CD4-positive, alpha-beta T cell (primary cell): ENCODE data around the gene DESI1. TPM values are rescaled to one million over a fixed set of nuclear protein-coding genes. Genes with fewer than 3 reads are reported as not detected.
"Not testable (repeated sequence)": the region's sequence is repeated elsewhere in the genome, so short reads cannot be mapped to it uniquely, and the experiment has no call there.

ENCODE experiments used
- ATAC-seq: fragments of 200-7000 bp; cut with Tn5 transposase; one replicate; pipeline ENCODE4 v1.10.0; 2022; ENCODE audit warnings: mild to moderate bottlenecking; ENCODE audit not compliant: poor library complexity
- CTCF ChIA-PET: fragments of 350-600 bp; sonication (Branson Sonifier 250); formaldehyde crosslinking; loops from one replicate; lab custom pipeline; 2021; ENCODE audit warnings: antibody characterized with exemption, inconsistent platforms; lab: Charles Lee
- POLR2A ChIA-PET: fragments of 350-600 bp; sonication (Branson Sonifier 250); formaldehyde crosslinking; loops from one replicate; lab custom pipeline; 2021; ENCODE audit warnings: antibody characterized with exemption, inconsistent platforms; lab: Charles Lee
- DNase-seq, 14 experiments: peaks; one replicate each; pipeline ENCODE4 v3.0.0-alpha.2; 2013 to 2020; ENCODE audit warnings: mixed read lengths in 2 of 14
- H3K27ac ChIP-seq, 2 donors: one replicate each; pipeline versions ENCODE4 v1.5.1 to v1.7.0; 2013; ENCODE audit warnings: low read length in 2 of 2, low read depth in 1 of 2, mild to moderate bottlenecking in 1 of 2
- H3K27me3 ChIP-seq, 2 experiments: 1 replicate in 1 of 2; 2 replicates in 1 of 2; pipeline versions ENCODE4 v1.6.1 to v1.7.0; 2013; ENCODE audit warnings: low read length in 2 of 2, control low read depth in 1 of 2, mild to moderate bottlenecking in 1 of 2, moderate library complexity in 1 of 2; ENCODE audit not compliant: insufficient read depth in 2 of 2, control insufficient read depth in 1 of 2
- H3K36me3 ChIP-seq: one replicate; pipeline ENCODE4 v1.6.1; 2013; ENCODE audit warnings: low read length, control low read depth; ENCODE audit not compliant: insufficient read depth
- H3K4me1 ChIP-seq: one replicate; pipeline ENCODE4 v1.6.1; 2013; ENCODE audit warnings: low read length, control low read depth; ENCODE audit not compliant: insufficient read depth
- H3K4me3 ChIP-seq: one replicate; pipeline ENCODE4 v1.5.1; 2013; ENCODE audit warnings: mild to moderate bottlenecking, low read length, moderate library complexity
- H3K9me3 ChIP-seq, 2 experiments: 1 replicate in 1 of 2; 2 replicates in 1 of 2; pipeline versions ENCODE4 v1.6.1 to v1.7.0; 2013; ENCODE audit warnings: low read length in 2 of 2, mild to moderate bottlenecking in 2 of 2, control low read depth in 1 of 2, moderate library complexity in 1 of 2; ENCODE audit not compliant: control insufficient read depth in 1 of 2, insufficient read depth in 1 of 2
- H3K27ac Mint-ChIP-seq: one replicate; pipeline ENCODE4 v1.8.0; 2020; ENCODE audit warnings: mixed read lengths
- H3K27me3 Mint-ChIP-seq: one replicate; pipeline ENCODE4 v1.8.0; 2021; ENCODE audit warnings: mixed read lengths
- H3K36me3 Mint-ChIP-seq: one replicate; pipeline ENCODE4 v1.8.0; 2021; ENCODE audit warnings: low read depth, mixed read lengths
- H3K4me1 Mint-ChIP-seq: one replicate; pipeline ENCODE4 v1.8.0; 2021; ENCODE audit warnings: low read depth, mixed read lengths
- H3K4me3 Mint-ChIP-seq: one replicate; pipeline ENCODE4 v1.8.0; 2020; ENCODE audit warnings: mild to moderate bottlenecking, mixed read lengths
- H3K9me3 Mint-ChIP-seq: one replicate; pipeline ENCODE4 v1.8.0; 2020; ENCODE audit warnings: mixed read lengths
- CTCF ChIP-seq: fragments of 200-600 bp; IDR thresholded peaks from one replicate; pipeline ENCODE4 v1.8.0; 2022; ENCODE audit warnings: antibody characterized with exemption, mild to moderate bottlenecking
- intact Hi-C, 2 experiments: fragments of 100-400 bp; cut with DNase I in 1 of 2; cut with micrococcal nuclease in 1 of 2; formaldehyde crosslinking; loops; one replicate each; pipeline versions ENCODE4 v1.15.1 to v1.9.0; 2023 to 2025; cut with DNase I, micrococcal nuclease
- total RNA-seq, 174 experiments: library from RNA in 2 of 174; stranded (reverse) in 2 of 174; gene quantifications; one replicate each; pipeline ENCODE4 v1.2.3 and lab custom pipeline; 2021 to 2026

DESI1 gene
- total RNA-seq, 2 experiments from 2014 or later: 12.7 to 13.0 TPM

GRCh38 chr22:41636467-41636866 is 15.6 kb upstream of the DESI1 start:
- Mint-ChIP-seq H3K27me3 (no peaks in the 10 kb centered on the region), H3K36me3 (peaks cover 85% of the 10 kb centered on the region), H3K4me1 (peaks cover 11% of the 10 kb centered on the region), H3K27ac (no peak overlapping the region), H3K4me3 (no peak overlapping the region), H3K9me3 (no peaks in the 10 kb centered on the region)
- H3K4me3 ChIP-seq: no peak overlapping the region
- DNase-seq (no peak), ATAC-seq (no peak)
- H3K4me1 ChIP-seq: no peaks in the 10 kb centered on the region
- H3K9me3 ChIP-seq: no peaks in the 10 kb centered on the region
- no peaks in the 10 kb centered on the region for H3K27me3 ChIP-seq
- CTCF ChIA-PET: interaction anchor here (1.2 kb wide), 2 partner anchors 15 to 30 kb away, joined by 3 to 4 read pairs; partner anchors contain the start of genes DESI1 and XRCC6
- TF ChIP-seq CTCF: no peak
- POLR2A ChIA-PET: interaction anchor here (2.3 kb wide), 1 partner anchor 15 kb away, joined by 7 read pairs; the partner anchor contains the start of genes DESI1 and XRCC6
- intact Hi-C loops: no loop called here
- peaks cover 79% of the 10 kb centered on the region for H3K36me3 ChIP-seq
- no peak overlapping the region for H3K27ac ChIP-seq

GRCh38 chr22:41634610-41635009 is 13.8 kb upstream of the DESI1 start:
- H3K9me3 ChIP-seq, H3K4me3 ChIP-seq, H3K27me3 ChIP-seq, POLR2A ChIA-PET, CTCF ChIA-PET, H3K27ac ChIP-seq, ATAC-seq, H3K4me1 ChIP-seq, H3K4me3 Mint-ChIP-seq, DNase-seq, intact Hi-C loops, H3K27me3 Mint-ChIP-seq, H3K9me3 Mint-ChIP-seq, H3K27ac Mint-ChIP-seq: not testable (repeated sequence)
- H3K36me3 ChIP-seq: peaks cover 73% of the 10 kb centered on the region
- H3K36me3 Mint-ChIP-seq: peaks cover 77% of the 10 kb centered on the region
- H3K4me1 Mint-ChIP-seq: peaks cover 11% of the 10 kb centered on the region

GRCh38 chr22:41631615-41632014 is 10.8 kb upstream of the DESI1 start:
- H3K36me3 ChIP-seq: peaks cover 74% of the 10 kb centered on the region

GRCh38 chr22:41631115-41631514 is 10.3 kb upstream of the DESI1 start:
- POLR2A ChIA-PET, H3K9me3 ChIP-seq, H3K4me1 ChIP-seq, CTCF ChIA-PET, H3K27me3 Mint-ChIP-seq, H3K27ac Mint-ChIP-seq, H3K27me3 ChIP-seq, intact Hi-C loops, ATAC-seq, H3K4me3 Mint-ChIP-seq, DNase-seq, H3K9me3 Mint-ChIP-seq, H3K4me3 ChIP-seq, H3K27ac ChIP-seq: not testable (repeated sequence)
- peaks cover 69% of the 10 kb centered on the region for H3K36me3 ChIP-seq
- H3K36me3 Mint-ChIP-seq: peaks cover 82% of the 10 kb centered on the region
- H3K4me1 Mint-ChIP-seq: peaks cover 22% of the 10 kb centered on the region

More at GRCh38 chr22:41631615-41632014, 10.8 kb upstream of the DESI1 start:
- H3K27ac Mint-ChIP-seq, intact Hi-C loops, POLR2A ChIA-PET, H3K27me3 Mint-ChIP-seq, H3K4me1 ChIP-seq, CTCF ChIA-PET, H3K27me3 ChIP-seq, H3K9me3 Mint-ChIP-seq, DNase-seq, H3K4me3 Mint-ChIP-seq, ATAC-seq, H3K9me3 ChIP-seq, H3K4me3 ChIP-seq, H3K27ac ChIP-seq: not testable (repeated sequence)
- Mint-ChIP-seq H3K36me3 (peaks cover 86% of the 10 kb centered on the region), H3K4me1 (peaks cover 22% of the 10 kb centered on the region)
